Left kidney (tissue), 2 donors: ENCODE results near the gene LTF. TPM values are rescaled to one million over a fixed set of nuclear protein-coding genes. Genes with fewer than 3 reads are reported as not detected.

ENCODE experiments used
- DNase-seq: peaks from one replicate; pipeline ENCODE4 v3.0.0-alpha.2; 2013
- polyA plus RNA-seq: library from polyadenylated mRNA; unstranded; fragments of 120-200 nt; gene quantifications from one replicate; pipeline ENCODE4 v1.2.1, GENCODE V29; 2013; ENCODE audit not compliant: insufficient read length

Gene LTF
- polyA plus RNA-seq, 1 donor: 1.7 TPM

DNA sequence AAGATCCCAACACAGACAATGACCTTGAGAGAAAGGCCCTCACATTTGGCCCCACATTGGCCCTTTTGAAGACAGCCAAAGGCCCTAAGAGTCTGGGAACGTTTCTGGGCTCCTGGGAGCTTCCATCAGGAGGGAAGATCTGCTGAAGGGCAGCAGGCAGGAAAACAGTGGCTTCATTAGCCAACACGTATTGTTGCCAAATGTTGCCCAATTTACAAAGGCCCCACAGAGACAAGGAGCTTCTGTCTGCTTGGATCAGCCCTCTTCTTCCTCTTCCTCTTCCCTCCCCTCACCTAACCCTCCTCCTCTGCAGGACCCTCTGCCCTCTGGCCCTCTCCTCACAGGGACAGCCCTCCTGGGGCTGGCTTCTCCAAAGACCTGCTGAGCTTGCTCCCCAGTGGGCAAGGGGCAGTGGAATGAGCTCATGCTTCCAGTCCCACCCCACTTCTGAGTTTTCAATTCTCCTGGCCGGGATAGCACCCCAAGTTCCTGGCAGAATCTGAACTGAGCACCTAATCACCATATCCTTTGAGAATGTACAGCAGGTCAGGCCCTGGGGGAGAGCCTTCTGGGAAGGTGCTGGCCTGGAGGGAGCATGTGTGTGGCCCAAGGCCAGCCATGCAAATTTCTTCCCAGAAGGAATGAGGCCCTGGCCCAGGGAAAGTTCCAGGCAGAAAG, 5.1 kb upstream of the LTF start:
- DNase-seq: no peak

DNA sequence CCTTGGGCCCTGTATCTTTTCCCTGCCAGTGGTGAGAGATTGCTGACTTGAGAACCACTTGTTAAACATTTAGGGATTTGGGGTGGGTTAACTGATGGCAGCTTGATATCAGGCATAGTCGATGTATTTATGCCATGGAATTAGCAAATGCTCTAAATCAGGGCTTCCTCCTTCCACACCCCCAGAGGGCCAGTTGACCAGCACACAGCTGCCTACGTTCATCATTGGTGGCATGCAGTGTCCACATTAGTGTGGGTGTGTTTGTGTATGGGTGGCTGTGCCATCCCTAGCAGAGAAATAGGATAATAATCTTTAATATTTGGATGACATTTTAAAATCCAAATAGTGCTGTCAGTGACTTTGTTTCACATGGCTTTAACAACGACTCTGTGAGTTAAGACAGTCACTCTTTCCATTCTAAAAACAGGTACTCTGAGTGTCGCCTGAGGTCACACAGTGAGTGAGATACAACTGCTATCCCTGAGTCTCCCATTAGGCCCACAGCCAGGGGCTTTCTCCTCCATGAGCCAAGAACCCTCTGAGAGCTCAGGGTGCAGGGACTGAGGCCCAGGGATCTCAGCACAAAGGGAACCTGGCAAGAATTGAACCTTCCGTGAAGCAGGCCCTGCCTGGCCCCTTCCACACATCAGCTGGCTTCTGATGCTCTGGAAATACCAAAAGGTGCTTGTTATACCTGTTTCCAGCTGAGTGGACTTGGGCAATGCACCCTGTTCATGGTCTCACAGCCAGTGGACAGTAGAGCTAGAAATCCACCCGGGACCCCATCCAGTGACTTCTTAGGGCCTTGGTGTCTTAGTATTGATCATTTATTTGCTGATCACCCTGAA, 4.3 kb upstream of the LTF start:
- no peak for DNase-seq

DNA sequence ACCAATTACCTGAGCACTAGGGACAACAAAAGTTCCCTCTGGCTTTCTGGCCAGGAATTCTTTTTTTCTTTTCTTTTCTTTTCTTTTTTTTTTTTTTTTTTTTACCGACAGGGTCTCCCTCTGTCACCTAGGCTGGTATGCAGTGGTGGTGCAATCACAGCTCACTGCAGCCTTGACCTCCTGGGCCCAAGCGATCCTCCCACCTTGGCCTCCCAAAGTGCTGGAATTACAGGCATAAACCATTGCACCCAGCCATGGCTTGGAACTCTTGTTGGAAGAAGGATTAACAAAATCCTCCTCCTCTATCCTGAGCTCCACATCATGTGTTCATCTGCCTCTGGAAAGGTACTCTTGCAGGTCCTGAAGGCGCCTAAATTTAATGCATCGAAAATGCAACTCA, 2.9 kb upstream of the LTF start:
- no peak for DNase-seq

DNA sequence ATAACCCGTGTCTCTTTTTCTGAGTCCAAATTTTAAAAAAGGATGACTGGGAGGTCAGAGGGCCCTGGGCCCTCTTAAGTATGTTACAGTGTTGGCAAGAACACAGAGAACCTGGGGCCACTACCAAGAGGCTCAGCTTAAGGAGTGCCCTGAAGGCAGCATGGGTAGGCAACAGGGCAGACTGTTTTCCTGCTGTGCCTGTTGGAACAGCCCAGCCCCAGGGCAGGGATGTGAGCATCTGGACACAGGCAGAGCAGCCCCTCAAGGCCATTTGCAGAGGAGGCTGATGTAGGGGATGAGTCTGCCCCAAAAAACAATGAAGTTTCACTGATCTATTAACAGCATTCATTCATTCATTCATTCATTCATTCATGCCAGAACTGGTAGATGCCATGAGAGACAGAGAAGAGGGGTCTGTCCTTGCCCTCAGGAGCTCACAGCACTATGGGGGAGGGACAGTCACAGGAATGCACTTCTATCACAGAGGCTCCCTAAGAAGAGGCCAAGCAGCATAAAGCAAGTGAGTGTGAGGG, 2.2 kb upstream of the LTF start:
- DNase-seq: no peak

DNA sequence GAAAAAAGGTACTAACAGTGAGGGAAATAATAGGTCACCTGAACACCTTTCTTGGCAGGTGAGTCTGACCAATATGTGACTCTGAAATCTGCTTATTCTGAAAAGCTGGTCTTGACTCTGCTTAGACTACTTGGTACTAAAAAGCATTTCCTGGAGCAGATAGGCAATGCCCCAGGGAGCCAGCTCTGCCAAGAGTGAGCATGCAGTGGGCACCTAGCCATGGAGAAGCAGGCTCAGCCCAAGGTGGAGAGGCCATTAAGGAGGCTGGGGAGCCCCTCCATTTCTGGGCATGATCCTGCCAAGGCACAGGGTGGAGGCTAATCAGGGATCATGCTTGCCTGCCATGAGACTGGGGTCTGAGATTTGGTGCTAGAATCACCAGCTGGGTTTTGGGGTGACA, 1.6 kb upstream of the LTF start:
- no peak for DNase-seq

DNA sequence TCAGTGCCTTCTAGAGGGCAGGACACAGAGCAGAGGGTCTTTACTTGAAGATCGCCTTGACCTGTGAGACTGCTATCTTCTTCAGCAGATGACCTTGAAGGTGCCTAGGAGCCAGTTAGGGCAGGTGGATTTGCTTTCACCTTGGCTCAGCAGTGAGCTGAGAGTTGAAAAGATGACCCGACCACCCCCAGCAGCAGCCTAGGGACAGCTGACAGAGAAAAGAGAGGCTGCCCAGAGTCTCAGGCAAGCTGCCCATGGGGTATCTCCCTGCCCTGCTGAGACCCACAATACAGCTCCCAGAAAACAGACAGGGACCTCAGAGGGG, 453 bp upstream of the LTF start:
- no peak for DNase-seq

DNA sequence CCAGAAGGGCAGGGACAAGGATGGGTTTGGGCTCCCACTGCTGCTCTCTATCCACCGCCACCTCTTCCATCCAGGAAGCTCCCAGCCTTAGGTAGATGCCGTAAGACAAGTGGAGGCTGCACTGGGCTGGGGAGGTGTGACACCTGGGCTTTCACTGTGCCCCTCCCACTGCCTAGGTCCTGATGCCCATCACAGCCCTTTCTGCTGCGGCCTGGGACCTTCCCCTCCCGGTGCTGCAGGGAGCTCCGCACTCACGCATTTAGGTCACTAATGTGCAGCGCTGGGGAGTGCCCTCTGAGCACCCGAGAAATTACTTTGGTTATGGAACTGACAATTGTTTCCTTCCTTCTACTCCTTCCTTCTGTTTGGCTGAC, 850 bp downstream of the LTF start:
- DNase-seq: no peak

DNA sequence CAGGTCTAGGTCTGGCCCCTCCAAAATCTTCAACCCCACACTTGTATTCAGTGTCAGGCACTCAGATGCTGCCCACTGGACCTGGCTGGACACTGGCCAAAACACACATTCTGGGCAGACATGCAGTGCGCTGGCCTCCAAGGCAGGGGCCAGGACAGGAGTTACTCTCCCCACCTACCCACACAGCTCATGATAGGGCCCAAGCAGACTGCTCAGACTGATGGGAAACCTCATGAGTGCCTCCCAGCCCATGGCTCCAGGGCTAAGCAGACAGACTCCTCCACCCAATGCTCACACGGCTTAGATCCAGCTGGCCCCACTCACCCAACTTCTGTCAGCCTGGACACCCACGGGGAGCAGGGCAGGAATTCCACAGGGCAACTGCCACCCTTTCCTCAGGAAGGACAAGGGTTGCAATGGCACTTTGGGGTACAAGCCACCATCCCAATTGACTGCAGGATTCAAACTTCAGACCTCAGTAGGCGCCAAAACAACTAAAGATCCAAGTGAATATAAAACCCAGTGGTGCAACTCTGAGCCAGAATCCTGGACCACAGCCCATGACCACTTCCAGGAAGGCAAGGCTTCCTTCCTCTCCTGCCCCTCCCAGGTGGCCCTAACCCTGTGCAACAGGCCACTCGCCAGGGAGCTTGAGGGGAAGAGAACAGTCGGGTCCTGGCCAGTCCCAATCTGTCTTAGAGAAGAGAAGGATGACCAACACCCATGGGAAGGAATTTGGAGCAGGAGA, 1.4 kb downstream of the LTF start:
- DNase-seq: no peak

DNA sequence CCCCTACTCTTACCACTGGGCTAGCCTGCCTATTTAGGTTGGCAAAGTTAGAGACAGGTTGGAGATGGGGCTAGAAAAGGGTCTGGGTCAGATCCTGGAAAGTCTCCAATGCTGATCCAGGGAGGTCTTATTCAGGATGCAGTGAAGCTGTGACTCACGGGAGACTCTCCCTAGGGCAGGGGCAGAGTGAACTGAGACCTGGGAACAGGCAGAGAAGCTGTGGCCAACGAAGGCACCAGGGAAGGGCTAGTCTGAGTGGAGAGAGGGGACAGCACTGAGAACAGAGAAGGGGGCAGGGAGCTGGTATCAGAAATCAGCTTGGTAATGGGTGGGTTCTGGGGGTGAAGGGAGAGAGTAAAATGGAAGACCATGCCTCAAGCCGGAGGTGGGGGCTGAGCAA, 2.2 kb downstream of the LTF start:
- DNase-seq: no peak

DNA sequence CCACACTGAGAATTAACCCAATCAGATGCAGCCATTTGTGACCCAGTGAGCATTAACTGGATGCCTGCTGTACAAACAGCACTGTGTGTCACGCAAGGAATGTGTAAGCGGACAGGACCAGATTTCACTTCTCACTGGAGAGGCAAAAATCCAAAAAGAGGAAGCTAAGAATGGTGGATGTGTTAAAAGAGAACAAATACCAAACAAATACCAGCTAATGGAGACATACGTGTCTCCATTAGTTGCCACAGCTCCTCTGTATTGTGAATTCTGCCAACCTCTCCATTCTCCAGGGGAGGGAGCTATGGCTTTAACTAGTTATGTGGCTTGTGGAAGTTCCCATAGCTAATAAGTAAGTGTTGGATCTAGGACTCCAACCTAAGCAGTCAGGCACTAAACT, 2.6 kb downstream of the LTF start:
- DNase-seq: no peak

DNA sequence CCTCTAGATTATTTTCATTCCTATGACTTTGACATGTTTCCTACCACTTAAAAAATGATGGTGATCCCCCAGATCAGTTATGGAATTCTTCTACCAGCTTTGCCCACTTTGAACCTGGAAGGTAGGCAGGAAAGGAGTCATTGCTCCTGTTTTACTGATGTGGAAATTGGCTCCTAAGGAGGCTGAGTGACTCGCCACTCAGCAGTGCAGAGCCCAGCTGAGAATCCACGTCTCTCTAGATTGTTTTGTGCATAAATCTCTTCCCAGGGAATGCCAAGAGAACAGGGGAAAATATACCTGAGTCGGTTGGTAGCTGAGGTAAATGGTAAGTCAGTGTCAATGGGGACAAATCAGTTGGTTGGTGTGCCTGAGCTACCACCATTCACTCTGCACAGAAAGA, 4.7 kb downstream of the LTF start:
- no peak for DNase-seq

DNA sequence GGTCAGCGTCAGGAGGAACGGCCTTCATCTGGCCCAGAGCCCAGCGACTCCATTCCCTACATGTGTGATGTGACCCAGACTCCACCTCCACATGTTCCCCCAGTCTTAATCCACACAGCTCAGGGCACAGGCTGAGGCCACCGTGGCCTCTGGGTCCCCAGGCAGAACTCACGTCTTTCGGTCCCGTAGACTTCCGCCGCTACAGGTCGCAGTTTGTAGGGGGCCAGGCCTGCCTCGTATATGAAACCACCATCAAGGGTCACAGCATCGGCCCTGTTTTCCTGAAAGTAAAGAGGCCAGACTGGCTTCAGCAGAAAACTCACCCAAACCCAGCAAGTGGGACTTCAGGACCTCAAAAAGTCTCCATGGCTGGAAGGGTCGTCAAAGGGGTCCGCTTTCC, 8.6 kb downstream of the LTF start:
- DNase-seq: no peak

DNA sequence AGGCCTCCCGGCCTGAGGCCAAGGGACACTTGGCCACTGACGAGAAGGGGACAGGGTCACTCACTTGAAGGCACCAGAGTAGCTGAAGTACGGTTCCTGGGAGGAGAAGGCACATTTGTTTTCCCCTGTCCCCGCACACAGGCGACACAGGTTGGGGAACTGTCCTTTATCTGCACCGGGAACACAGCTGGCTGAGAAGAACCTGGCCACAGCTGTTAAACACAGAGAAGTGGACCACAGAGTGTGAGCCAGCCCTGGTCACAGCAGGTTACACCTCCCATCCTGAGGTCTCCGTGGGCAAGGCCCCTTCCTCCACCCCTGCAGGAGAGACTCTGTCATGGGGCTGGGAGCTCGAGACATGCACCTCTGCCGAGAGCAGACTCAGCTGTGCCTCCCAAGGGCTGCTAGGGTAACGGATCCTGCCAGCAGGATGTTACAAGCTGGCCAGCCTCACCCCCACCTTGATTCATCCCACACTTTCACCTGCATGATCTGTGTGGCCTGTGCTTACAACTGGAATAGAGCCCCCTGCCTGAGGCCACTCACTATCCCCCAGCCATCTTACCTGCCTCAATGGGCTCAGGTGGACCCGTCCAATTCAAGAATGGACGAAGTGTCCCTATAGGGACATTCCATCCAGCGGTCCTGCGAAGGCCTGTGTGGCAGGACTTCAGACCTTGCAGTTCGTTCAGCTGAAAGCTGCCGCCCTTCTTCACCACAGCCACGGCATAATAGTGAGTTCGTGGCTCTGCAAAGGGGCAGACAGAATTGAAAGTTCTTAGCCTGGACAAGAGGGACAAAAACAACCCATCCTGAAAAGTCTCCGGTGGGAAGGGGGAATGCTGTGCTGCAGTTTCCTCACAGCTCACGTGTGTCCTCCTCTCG, 9.2 kb downstream of the LTF start:
- no peak for DNase-seq

DNA sequence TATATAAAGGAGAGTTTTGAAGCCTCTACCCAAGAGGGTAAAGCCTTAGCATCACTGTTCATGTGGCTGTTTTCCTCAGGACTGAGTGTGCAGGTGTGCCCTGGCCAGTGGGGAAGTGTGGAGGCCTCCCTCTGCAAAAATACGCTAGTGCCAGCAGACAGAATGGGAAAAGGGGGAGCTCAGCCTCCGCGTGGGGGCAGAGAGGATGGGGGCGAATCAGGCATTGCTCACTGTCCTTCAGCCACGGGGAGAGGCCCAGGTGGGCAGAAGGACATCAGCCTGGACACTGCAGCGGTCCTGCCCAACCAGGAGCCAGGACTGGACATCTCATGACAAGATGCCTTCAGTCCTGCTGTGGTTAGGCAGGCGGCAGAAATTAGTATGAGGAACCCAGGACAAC, 10.1 kb downstream of the LTF start:
- DNase-seq: no peak

DNA sequence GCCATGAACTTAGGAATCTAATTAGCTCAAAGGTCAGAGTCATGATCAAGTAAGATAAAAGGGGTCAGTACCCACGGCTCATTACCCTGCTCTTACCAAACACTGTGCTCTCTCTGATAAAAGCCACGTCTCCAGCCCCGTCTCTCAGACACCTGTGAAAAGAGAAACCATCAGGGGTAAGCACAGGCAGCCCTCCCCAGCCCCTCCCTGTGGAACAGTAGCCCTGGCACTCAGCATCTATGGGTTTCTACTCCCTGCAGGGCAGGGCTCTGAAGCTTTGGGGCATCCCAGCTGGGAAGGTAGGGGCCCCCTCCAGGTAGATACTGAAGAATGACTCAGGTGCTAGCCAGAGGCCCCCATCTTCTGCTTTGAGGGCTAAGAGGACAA, 10.5 kb downstream of the LTF start:
- no peak for DNase-seq

DNA sequence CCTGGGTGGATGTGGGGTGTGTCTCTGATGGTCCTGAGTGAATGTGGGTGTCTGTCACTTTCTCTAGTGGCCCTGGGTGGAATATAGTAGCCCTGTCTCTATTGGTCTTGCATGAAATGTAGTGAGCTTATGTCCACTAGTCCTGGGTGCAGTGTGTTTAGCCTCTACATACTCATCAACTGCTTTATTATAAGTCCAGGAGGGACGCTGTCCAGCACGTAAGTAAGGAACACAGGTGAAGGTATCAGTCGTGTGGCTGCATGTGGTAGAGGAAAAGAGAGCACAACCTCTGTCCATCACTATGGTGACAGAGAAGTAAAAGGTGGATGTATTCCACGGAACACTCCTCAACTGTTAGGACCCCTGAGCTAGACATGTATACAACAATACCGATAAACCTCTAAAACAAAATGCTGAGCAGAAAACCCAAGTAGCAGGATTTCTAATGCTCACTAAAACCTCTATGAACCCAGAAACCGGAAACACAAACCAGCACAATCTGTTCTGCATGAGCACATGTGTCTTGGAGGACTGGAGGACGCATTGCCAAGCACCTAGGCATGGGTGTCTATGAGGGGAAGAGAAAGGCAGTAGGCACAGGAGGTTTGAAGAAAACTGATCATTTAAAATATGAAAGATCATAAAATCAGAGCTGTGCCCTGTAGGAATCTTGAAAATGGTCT, 11.0 kb downstream of the LTF start:
- no peak for DNase-seq

DNA sequence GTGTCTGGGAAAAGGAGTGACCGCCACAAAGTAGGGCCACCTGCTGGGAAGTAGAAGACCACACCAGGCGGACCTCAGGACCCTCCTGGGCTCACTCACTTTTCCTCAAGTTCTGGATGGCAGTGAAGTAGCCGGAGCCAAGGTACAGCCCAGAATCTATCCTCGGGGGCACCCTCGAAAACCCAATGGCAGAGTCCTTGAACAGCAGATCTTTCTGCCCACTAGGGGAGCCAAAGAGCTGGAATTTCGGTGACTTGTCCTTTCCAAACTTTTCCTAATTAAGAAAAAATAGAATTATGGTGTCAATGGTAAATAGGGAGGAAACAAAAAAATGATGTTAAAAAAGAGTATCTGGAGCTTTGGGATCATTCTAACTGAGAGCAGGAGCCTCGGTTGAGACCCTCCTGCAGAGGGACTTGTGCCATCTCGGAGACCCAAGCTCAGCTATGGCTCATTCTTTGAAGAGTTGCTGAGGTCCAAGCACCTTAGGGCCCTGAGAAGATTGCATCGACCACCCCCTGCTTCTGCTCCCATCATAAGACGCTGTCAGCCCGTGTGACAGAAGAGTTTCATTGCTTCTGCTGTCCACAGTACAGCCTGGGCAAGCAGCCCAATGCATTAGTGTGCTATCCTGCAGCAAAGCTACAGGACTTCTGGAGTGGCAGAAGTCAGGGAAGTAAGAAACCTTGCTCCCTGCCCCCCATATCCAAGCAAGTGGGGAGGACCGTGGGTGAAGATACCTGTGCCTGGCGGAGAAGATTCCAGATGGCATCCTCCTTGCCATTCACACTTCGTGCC, 14.8 kb downstream of the LTF start:
- no peak for DNase-seq

DNA sequence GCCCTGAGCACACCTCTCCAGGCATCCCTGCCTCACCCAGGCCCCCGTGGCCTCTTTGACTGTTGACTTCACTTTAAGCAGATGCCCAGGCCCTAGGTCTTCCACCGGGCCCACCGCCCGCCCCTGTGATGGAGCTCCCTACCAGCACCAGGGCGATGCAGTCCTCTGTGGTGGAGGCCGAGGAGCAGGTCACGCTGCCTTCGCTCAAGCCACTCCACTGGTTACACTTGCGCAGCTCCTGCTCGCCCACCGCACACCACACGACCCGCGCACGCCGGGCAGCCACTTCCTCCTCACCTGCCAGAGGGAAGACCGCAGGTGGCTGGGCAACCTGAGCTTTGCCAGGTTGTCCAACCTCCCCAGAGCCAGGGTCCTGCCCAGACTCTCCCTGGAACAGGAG, 16.0 kb downstream of the LTF start:
- no peak for DNase-seq

DNA sequence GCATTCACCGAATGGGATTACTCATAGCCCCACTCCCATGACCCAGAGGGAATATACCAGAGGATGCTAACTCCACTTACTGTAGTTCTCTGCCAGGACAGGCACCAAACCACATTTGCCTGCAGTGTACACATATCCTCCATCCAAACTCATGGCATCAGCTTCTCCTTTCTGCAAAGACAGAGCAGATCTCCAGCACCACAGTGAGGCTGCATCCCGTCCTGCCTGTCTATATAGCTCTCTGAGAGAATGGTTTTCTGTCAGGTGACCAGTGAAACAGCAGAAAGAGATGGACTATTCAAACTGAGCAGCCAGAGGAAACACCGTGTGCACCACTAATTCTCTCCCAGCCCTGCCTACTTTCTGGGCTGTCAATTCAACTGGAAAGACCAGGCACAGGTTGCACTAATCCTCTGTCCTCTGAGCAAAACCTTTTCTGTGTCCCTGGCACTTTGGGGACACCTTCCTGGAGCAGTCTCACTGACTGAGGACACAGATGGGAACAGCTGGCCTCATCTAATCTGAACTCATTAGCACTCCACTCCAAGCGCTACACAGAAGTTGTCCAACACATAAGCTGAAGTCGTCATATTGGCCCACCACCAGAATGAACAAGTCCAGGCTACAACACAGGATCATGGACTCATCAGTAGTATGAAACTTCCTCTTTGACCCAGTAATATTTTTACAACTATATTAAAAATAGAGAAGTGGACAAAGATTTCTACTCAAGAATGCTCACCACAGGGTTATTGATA, 17.3 kb downstream of the LTF start:
- DNase-seq: no peak
